ENCODE measurements around the gene TMEM87B.
A peak's percentile ranks its signal among the peaks of the same experiment; 100 is the strongest.
"Not testable (repeated sequence)": the region's sequence is repeated elsewhere in the genome, so short reads cannot be mapped to it uniquely, and the experiment has no call there.

The TMEM87B gene

GRCh38 chr2:112062894-112063293, 7.8 kb downstream of the TMEM87B start:
- DNase-seq (ENCODE audit: low read depth in 1 of 2, low spot score in 1 of 2), result no peak
- TF ChIP-seq JUND (IDR thresholded peaks at IDR 0.05; ENCODE audit: low read depth), result no peak
- in situ Hi-C loops (cut with HindIII; ENCODE audit: low pct_unique_long_range_greater_than_20kb, low sequenced_read_pairs), result no loop called here

GRCh38 chr2:112065486-112065885, 10.4 kb downstream of the TMEM87B start:
- TF ChIP-seq JUND (IDR thresholded peaks at IDR 0.05; ENCODE audit: low read depth), result no peak
- no peak for DNase-seq (ENCODE audit: low read depth in 1 of 2, low spot score in 1 of 2)
- in situ Hi-C loops (cut with HindIII; ENCODE audit: low pct_unique_long_range_greater_than_20kb, low sequenced_read_pairs), result no loop called here

GRCh38 chr2:112065966-112066365, 10.9 kb downstream of the TMEM87B start:
- in situ Hi-C loops (cut with HindIII; ENCODE audit: low pct_unique_long_range_greater_than_20kb, low sequenced_read_pairs), result no loop called here
- no peak for DNase-seq (ENCODE audit: low read depth in 1 of 2, low spot score in 1 of 2)
- TF ChIP-seq JUND (IDR thresholded peaks at IDR 0.05; ENCODE audit: low read depth), result no peak

GRCh38 chr2:112069794-112070193, 14.7 kb downstream of the TMEM87B start:
- in situ Hi-C loops (cut with HindIII; ENCODE audit: low pct_unique_long_range_greater_than_20kb, low sequenced_read_pairs); DNase-seq (ENCODE audit: low read depth in 1 of 2, low spot score in 1 of 2): not testable (repeated sequence)

- in situ Hi-C loops (cut with HindIII; ENCODE audit: low pct_unique_long_range_greater_than_20kb, low sequenced_read_pairs), result no loop called here
- peak in 1 of 2 experiments; percentile 40 for DNase-seq (ENCODE audit: low read depth in 1 of 2, low spot score in 1 of 2)
- TF ChIP-seq JUND (IDR thresholded peaks at IDR 0.05; ENCODE audit: low read depth), result no peak
Measured at GRCh38 chr2:112073875-112074274, 18.8 kb downstream of the TMEM87B start.

GRCh38 chr2:112074506-112074905, 19.4 kb downstream of the TMEM87B start:
- no peak for DNase-seq (ENCODE audit: low read depth in 1 of 2, low spot score in 1 of 2)
- TF ChIP-seq JUND (IDR thresholded peaks at IDR 0.05; ENCODE audit: low read depth), result no peak
- in situ Hi-C loops (cut with HindIII; ENCODE audit: low pct_unique_long_range_greater_than_20kb, low sequenced_read_pairs), result no loop called here

- DNase-seq (ENCODE audit: low read depth in 1 of 2, low spot score in 1 of 2), result no peak
- in situ Hi-C loops (cut with HindIII; ENCODE audit: low pct_unique_long_range_greater_than_20kb, low sequenced_read_pairs), result no loop called here
- TF ChIP-seq JUND (IDR thresholded peaks at IDR 0.05; ENCODE audit: low read depth), result no peak
Measured at GRCh38 chr2:112075490-112076260, 20.6 kb downstream of the TMEM87B start.

- no peak for DNase-seq (ENCODE audit: low read depth in 1 of 2, low spot score in 1 of 2)
- in situ Hi-C loops (cut with HindIII; ENCODE audit: low pct_unique_long_range_greater_than_20kb, low sequenced_read_pairs), result no loop called here
- no peak for TF ChIP-seq JUND (IDR thresholded peaks at IDR 0.05; ENCODE audit: low read depth)
Measured at GRCh38 chr2:112077814-112078213, 22.7 kb downstream of the TMEM87B start.

GRCh38 chr2:112081262-112081661, 26.2 kb downstream of the TMEM87B start:
- TF ChIP-seq JUND (IDR thresholded peaks at IDR 0.05; ENCODE audit: low read depth), result no peak
- no peak for DNase-seq (ENCODE audit: low read depth in 1 of 2, low spot score in 1 of 2)
- in situ Hi-C loops (cut with HindIII; ENCODE audit: low pct_unique_long_range_greater_than_20kb, low sequenced_read_pairs), result no loop called here

- in situ Hi-C loops (cut with HindIII; ENCODE audit: low pct_unique_long_range_greater_than_20kb, low sequenced_read_pairs), result no loop called here
Measured at GRCh38 chr2:112084689-112085374, 29.8 kb downstream of the TMEM87B start.

GRCh38 chr2:112085375-112085730, 30.3 kb downstream of the TMEM87B start:
- TF ChIP-seq JUND (IDR thresholded peaks at IDR 0.05; ENCODE audit: low read depth), result no peak
- in situ Hi-C loops (cut with HindIII; ENCODE audit: low pct_unique_long_range_greater_than_20kb, low sequenced_read_pairs), result no loop called here
- no peak for DNase-seq (ENCODE audit: low read depth in 1 of 2, low spot score in 1 of 2)

More at GRCh38 chr2:112084689-112085374, 29.8 kb downstream of the TMEM87B start:
- DNase-seq (ENCODE audit: low read depth in 1 of 2, low spot score in 1 of 2), result no peak
- no peak for TF ChIP-seq JUND (IDR thresholded peaks at IDR 0.05; ENCODE audit: low read depth)

GRCh38 chr2:112085916-112086669, 31.0 kb downstream of the TMEM87B start:
- DNase-seq (ENCODE audit: low read depth in 1 of 2, low spot score in 1 of 2), result no peak
- in situ Hi-C loops (cut with HindIII; ENCODE audit: low pct_unique_long_range_greater_than_20kb, low sequenced_read_pairs), result no loop called here
- no peak for TF ChIP-seq JUND (IDR thresholded peaks at IDR 0.05; ENCODE audit: low read depth)
